GM03348 (cell line): ENCODE measurements around the gene CHL1.

ENCODE experiments used
- DNase-seq: peaks from one replicate; pipeline ENCODE4 v3.0.0; 2012; ENCODE audit warnings: low spot score

CHL1 gene

DNA sequence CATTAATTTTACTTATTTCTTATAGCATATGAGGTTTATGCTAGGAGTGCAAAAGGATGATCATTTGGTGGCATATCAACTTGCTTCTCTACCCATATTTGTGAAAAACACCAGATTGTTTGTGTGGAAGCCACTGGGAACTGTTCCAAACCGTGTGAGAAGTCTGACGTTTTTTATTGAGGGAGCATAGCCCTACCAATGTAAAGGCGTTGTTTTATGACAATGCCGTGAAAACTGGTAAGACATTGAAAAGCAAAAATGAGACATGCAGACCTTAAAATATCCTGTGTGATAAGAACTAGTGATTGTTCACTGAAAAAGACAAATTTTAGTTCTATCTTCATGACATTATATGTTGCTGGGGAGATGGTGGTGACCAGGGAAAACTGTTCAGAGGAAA lies 87.8 kb downstream of the CHL1 start:
- no peak for DNase-seq

DNA sequence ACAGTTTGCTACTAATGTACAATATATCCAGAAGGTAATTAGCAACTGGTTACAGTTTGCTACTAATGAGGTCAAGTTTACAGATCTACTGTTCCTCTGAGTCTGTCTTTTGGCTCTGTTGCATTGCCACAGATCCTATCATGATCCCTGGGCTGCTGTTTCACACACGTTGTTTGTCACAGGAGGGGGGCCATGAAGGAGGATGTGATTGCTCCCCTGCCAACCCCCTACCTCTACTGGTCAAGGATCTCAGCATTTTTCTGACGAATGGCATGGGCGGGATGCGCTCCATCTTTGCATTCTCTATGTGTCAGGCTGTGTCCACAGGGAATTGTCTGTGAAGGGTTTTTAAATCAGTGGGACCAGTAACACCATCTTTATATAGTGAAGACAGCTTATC lies 91.9 kb downstream of the CHL1 start:
- DNase-seq, result no peak

DNA sequence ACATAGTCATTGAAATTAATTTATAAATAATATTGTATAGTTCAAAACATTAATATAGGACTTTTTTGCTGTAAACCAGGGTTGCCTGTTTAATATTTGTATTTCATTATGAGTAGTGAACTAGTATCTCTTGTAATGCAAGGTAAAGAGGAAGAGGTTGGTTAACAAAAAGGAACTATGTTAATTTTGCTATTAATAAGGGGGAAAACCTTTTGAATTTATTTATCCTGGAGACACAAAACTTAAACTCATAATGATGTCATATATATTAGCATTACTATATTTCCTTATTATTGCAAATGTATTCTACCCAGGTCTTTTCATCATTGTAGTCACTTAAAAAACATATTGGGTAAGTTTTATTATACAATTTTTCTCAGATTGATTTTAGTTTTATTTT lies 94.5 kb downstream of the CHL1 start:
- DNase-seq, result no peak

DNA sequence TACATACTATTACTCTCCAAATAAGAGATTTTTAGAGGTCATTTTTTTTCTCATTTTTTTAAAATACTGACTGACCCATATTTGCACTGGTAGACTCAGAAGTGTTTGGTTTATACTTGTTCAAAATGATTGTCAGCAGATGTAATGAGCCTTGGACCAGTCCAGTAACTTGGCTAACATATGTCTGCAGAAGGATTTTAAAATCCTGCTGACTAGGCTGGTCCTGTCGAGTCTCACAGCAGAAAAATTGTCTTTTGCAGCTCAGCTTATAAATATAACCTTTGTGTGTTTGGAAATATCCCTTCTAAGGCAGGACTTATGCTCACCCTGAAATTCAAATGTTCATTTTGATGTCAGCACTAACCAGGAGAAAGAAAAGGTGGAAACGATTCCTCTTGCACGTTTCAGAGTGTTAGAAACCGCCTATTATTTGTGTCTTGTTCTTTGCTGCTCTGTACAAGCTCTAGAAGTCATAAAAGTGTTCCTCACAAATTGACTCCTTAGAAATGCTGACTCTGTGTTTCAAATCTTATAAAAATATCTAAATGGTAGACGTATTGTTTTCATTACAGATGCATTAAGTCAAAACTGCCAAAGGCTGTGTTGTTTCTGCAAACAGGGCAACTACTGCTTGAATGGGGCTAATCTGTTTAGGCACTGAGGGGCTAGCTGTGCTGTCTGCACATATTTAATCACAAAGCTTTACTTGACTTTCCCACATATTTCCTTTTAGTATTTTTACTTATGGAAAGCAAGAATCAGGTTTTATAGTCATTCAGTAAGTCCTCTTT lies 95.3 kb downstream of the CHL1 start:
- no peak for DNase-seq

DNA sequence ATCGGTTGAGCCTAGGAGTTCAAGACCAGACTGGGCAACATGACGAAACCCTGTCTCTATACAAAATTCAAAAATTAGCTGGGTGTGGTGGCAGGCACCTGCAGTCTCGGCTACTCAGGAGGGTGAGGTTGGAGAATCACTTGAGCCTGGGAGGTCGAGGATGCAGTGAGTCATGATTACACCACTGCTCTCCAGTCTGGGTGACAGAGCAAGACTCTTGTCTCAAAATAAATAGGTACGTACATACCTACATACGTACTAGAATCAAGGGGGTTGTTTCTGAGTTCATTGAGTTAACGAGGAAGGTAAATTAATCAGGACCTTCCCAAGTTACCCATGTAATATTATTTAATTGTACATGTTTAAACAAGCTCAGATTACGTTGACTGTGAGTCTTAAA lies 97.5 kb downstream of the CHL1 start:
- no peak for DNase-seq

DNA sequence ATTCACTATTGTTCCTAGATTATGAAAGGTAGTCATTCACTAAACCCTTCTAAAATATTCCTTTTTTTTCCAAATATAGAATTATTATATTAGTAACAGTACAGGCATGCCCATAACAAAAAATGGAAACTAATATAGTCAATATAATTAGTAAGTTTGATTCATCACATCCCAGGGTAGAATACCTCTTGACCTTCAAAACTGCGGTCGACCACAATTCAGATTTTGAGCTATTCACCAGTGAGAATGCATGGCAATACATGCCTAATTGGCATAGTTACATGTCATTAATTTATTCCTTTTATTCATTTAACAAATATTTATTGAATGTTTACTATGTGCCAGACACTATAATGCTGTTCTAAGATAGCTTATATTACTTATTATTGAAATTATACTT lies 98.0 kb downstream of the CHL1 start:
- no peak for DNase-seq

DNA sequence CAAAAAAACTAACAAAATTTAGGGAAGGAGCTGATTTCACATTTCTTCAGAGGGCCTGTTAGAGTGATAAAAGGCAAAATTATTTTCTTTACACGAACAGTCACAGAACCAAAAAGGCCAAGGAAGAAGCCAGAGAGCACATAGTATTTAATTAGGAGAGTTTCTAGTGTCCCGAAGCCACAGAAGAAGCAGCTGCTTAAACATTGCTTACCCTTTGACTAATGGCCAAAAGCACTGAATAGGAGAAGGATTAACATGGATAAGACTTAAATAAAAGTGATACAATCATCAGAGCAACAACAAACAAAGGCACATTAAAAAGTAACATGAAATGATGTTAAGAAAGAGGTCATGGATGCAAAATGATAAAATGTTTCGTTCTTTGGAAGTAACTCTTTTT lies 98.6 kb downstream of the CHL1 start:
- DNase-seq, result no peak

DNA sequence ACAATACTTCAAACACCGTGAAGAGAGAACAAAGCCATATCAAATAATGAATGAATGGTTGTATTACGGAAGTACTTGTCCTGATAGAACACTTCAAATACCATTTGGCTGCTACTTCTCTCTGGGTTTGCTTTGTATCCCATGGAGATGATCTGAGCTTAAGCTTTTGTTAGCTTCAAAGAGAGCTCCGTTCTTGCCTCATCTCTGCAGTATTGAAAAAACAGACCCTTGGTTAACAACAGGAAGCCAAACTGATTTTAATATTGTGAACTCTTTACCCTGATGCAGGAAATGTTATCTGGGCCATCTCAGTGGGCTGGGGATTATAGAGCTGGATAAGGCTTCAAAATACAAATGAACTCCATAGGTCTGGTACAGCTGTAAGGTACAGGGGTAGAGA lies 101.0 kb downstream of the CHL1 start:
- no peak for DNase-seq

DNA sequence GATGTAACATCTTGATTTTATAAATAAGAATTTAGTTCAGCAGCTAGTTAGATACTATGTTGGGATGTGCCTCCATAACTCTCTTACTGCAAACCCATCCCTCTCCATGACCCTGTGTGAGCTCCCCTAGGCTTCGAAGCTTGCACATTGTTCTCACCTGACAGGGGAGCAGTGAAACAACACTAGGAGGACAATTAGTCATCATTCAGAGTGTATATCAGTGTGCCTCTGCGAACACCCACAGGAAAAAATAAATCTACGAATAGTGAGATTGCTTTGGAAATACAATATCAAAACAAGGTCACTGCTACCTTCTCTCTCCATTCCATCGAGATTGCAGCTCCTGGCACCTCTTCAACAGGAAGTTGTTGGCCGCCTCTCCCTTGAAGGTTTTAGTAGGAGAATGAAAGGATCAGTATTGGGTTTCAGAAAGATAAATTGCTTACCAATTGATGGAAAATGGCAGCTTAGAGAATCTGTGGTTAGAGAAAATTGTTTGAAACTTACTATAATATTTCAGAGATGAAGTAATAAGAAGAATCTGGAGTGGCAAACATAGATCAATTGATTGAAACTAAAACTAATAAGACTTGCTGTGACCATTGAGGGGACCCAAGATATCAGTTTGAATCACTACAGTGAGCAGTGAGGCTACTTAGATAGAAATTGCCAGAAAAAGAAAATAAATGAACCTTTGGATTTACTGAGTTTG lies 103.2 kb downstream of the CHL1 start:
- no peak for DNase-seq

DNA sequence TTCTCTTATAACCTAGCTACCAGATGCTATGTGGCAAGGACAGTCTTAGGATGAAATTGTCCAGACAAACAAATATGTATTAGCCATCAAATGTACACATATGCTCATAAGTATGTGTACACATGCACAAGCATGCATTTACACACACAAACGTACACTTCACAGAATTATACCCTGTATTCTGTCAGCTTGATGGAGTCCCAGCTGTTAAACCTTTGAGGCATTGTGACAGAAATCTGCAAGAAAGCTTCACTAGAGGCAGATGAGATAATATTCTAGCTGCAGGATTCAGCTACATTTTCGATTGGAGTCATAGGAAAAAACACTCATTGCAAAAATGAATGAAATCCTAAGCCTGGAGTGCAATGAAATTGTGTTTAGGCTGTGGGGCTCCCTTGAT lies 110.6 kb downstream of the CHL1 start:
- no peak for DNase-seq

DNA sequence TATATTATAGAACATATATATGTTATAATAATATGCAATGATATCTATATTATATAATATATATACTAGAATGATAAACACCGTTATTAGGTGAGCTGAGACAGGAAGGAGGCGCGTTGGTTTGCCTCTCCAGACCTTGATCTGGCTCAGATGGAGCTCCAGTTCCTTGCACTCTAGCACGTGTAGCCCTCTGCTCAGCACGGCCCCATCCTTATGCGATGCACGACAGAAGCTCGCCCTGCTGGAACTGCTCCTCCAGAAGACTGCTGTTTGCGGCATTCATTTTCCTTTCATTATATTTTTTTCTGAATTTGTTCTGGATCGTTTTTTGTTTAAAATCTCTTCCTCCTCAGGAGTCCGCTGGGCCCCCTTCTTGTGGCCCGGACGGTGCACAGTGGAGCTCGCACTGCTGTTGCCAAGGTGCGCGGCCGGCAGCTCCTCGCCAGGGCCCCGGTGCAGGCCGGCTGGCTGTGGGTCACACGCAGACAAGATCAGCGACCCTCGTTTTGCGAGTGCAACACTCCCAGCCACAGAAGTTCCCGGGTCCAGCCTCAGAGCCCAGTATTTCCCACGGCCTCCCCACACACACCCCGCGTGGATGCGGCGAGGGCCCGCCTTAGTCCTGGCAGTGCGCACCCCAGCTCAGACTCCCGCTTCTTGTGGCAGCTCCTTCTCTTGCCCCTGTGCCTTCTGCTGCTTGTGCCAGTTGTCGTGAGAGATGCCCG lies 112.2 kb downstream of the CHL1 start:
- no peak for DNase-seq

DNA sequence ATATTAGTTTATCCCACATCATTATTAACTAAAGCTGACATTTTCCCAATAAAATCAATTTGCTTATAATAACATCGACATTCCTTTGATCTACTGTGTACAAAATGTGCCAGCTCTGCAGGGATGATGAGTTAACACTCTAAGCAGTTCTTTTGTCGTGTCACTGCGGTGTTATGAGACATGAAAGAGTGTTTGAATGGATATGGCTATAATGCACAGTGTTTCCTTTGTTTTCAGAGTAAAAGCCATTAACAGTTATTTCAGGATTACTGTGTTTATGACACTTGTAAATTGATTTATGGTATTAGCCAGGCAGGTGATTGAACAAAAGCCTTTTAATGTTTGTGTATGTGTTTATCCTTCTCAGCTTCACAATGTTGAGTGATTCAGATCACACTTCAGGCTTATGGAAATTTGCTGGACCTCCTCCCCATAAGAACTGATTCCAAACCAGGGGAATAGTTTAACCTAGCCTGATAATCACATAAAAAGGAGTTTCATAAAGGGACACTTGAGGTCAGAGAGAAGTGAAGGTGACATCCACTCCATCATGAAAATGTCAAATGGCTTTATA lies 115.7 kb downstream of the CHL1 start:
- DNase-seq, result no peak

DNA sequence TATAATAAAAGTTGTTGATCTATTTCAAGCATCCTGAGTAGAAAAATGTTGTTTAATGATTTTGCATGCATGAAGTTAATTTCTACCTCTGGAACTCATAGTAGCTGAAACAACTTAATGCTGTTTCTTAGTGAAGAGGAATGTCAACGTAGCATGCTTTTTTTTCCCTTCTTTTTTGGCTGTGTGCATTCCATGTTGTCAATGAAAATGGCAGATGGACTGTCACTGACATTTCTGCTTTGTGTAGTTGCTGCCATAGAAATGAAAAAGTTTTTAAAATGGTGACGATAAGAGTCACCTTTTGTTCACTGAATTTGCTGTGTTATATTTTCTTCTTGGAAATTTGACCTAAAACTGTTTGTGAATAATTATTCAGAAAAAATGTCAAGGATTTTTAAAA lies 116.3 kb downstream of the CHL1 start:
- DNase-seq, result no peak

DNA sequence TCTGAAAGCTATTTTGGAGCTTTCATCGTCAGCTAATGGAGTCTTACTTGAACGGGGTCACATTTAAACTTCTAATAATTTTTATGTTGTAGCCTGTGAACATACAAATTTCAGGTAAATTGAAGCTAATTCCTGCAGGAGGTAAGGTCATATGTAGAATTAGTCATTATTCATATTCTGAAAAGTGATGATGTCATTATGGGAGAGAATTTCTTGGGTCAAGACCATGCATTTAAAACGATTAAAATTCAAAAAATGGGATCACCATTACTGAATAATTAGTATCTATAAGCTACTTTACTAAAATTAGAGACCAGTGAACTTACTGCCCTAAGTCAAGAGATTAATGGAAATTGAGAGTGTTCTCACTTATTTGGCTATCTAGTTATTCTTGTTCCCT lies 120.4 kb downstream of the CHL1 start:
- no peak for DNase-seq

DNA sequence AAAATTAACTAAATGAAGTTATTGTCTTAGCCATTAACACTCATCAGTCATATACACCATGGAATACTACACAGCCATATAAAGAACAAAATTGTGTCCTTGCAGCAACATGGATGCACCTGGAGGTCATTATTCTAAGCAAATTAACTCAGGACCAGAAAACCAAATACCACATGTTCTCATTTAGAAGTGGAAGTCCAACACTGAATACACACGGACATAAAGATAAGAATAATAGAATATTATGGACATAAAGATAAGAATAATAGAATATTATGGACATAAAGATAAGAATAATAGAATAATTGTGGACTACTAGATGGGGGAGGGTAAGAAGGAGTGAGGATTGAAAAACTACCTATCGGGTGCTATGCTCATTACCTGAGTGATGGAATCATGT lies 122.3 kb downstream of the CHL1 start:
- no peak for DNase-seq

DNA sequence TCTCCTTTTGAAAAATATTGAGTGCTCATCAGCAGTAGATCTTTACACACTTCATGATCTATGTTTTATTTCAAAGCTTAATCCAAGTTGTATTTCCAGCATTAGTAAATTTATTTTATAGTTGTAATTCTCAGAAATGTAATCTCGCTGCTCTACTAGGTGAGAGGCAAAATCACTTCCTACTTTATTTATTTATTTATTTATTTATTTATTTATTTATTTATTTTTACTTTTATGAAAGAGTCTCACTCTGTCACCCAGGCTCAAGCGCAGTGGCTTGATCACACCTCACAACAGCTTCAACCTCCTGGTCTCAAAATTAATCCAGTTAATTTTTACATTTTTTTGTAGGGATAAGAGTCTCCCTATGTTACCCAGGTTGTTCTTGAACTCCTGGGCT lies 127.9 kb downstream of the CHL1 start:
- DNase-seq, result no peak

DNA sequence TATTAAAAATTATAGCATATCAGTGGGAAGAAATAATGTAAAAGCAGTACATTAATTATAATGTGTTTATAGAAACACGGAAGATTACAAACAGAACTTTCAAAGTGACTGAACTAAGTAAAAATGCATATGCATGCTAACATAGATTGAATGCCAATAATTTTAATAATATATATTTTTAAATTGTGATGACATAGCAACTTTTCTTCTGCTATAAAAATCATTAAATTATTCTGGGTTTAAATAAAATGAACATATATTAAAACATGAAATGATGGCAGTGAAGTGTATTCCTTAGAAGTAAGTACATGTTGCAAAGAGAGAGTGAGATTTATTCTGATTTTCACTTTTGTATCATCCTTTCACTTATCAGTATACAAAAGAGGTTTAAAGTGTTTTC lies 128.9 kb downstream of the CHL1 start:
- DNase-seq, result no peak

DNA sequence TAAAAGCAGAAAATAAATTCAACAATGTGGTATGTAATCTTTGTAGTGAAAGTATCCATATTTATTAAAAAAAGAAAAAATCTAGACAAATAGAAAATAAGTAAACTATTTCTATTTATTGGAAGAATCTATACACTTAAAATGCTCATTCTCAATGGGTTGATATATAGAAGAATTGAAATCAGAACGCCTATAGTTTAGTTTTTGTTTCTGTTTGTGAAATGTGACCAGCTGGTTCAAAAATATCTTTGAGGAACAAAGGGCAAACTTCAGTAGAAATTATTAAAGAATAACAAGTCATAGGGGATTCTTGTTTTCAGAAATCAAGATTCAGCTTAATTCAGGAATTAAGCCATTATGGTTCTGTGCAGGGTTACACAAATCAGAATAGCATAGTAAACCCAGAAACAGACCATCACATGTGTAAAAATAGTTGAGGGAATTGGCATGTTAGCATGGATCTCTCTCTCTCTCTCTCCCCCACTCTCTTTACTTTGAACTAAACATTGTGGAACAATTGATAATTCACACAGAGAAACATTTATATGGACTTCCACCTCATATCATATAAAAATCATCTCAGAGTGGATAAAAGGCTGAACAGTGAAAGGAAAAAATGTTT lies 134.0 kb downstream of the CHL1 start:
- DNase-seq, result no peak

DNA sequence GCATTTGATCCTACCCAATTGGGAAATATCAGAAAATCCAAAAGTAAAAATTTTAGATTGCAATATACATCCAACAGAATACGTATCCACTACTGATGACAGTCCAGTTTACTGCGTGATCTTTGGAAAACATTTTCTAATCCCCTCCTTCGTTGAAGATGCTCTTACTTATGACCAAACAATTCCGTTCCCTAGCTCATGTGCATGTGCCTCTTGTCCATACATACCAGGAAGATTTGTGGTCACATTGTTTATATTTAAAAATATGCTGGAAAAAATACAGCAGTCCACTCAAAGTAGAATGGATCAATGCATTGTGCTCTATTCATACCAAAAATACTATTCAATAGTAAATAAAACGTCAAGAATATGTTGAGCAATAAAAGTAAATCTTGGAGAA lies 135.3 kb downstream of the CHL1 start:
- no peak for DNase-seq

DNA sequence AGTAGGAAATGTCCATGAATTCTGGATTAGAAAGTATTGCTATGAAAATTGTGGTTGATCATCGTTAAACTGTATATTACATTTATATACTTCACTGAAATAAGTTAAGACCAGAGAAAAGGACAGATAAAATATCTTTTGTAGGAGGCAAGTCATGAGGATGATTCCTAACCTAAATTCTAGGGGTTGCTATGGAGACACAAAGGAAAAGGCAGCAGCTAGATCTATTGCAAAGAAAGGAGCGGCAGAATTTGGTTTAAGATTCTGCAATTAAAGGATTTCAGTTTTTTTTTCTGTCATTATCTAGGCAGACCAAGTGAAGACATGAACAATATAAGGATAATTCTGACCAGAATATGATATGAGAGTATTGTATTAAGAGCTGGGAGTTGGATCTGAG lies 136.1 kb downstream of the CHL1 start:
- DNase-seq, result no peak

DNA sequence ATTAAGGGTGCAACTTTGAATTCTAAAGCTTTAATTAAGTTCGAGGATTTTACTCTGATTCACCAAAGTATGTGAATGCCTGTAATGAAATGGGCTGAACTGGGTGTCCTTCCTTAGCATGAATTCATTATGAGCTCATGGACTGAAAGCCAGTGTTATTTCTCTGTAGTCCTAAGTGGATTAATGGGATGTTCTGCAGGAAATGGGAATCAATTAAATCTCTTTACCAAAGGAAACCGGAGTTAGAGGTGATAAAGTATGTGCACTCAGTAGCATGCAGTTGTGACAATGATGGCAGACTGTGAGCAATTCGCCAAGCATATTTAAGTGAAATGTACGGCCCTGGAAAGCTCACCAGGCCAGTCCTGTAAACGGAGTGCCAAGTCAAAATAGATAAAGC lies 138.7 kb downstream of the CHL1 start:
- no peak for DNase-seq

DNA sequence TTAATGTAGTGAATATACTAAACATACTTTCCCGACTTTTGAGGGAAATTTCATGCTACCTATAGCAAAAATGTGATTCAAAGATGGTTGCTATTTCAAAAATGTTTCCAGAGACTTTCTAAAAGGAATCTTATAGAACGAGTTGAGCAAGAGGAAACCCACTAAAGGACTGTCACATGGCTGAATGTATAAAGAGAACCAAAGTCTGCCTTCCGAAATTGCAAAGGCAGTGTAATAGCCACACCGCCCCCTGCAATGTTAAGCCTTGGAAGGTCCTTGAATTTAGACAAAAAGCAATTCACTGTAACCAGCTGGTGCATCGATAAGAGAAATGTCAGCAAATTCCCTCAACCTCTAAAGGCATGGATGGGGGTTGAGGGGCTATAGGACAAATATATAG lies 142.8 kb downstream of the CHL1 start:
- DNase-seq, result no peak

DNA sequence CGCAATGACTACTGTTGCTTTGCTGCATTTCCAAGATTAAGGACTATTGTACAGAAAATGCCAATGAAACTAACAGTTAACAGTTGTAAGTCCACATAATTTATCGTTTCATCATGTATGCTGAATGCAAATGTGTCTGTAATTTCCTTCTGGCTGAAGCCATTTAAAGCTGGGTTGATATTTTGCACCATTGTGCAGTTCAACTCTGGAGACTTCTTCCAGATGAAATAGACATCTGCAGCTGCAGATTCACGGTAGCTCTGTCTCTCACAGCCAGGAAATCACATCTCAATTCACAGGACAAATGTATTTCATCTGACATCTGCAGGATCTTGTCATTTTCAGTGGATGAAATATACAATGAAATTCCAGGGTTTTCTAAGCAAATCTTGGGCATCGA lies 145.4 kb downstream of the CHL1 start:
- DNase-seq, result no peak
